Endothelial cell (in vitro differentiated cells): ENCODE data around the gene MGARP. TPM values are rescaled to one million over a fixed set of nuclear protein-coding genes. Genes with fewer than 3 reads are reported as not detected.

ENCODE experiments used
- DNase-seq: peaks from one replicate; pipeline ENCODE4 v3.0.0; 2021; ENCODE audit warnings: low spot score
- H3K27ac Mint-ChIP-seq: one replicate; pipeline ENCODE4 v1.8.0; 2021; ENCODE audit warnings: mixed read lengths, inconsistent platforms; ENCODE audit not compliant: unreplicated experiment
- H3K27me3 Mint-ChIP-seq: one replicate; pipeline ENCODE4 v1.8.0; 2021; ENCODE audit warnings: mild to moderate bottlenecking, moderate library complexity, mixed read lengths, inconsistent platforms; ENCODE audit not compliant: unreplicated experiment
- H3K36me3 Mint-ChIP-seq: one replicate; pipeline ENCODE4 v1.8.0; 2021; ENCODE audit warnings: mild to moderate bottlenecking, low read depth, mixed read lengths, inconsistent platforms; ENCODE audit not compliant: unreplicated experiment
- H3K4me1 Mint-ChIP-seq: one replicate; pipeline ENCODE4 v1.8.0; 2021; ENCODE audit warnings: mild to moderate bottlenecking, mixed read lengths, inconsistent platforms; ENCODE audit not compliant: unreplicated experiment
- H3K4me3 Mint-ChIP-seq: one replicate; pipeline ENCODE4 v1.8.0; 2021; ENCODE audit warnings: mild to moderate bottlenecking, mixed read lengths, inconsistent platforms; ENCODE audit not compliant: unreplicated experiment
- H3K9me3 Mint-ChIP-seq: one replicate; pipeline ENCODE4 v1.8.0; 2021; ENCODE audit warnings: mixed read lengths, inconsistent platforms; ENCODE audit not compliant: unreplicated experiment
- total RNA-seq: library from RNA; stranded (reverse); fragmentation: NEBNext Ultra II Directional; extraction: Animal tissue kit (Norgen Biotek cat#: 25700); gene quantifications from one replicate; pipeline ENCODE4 v1.2.1, GENCODE V29; 2021; ENCODE audit not compliant: unreplicated experiment
- TF ChIP-seq, protein P1 (sequence below): fragments of 200-600 bp; sonication (generic); IDR thresholded peaks from one replicate; pipeline ENCODE4 v1.5.0; 2021; ENCODE audit warnings: antibody characterized with exemption; ENCODE audit not compliant: unreplicated experiment

Gene MGARP
- total RNA-seq, 1 donor from 2014 or later: not detected

GRCh38 chr4:139245590-139245989 is 34.4 kb downstream of the MGARP start:
- H3K4me1 Mint-ChIP-seq: no peaks in the 10 kb centered on the region

DNA sequence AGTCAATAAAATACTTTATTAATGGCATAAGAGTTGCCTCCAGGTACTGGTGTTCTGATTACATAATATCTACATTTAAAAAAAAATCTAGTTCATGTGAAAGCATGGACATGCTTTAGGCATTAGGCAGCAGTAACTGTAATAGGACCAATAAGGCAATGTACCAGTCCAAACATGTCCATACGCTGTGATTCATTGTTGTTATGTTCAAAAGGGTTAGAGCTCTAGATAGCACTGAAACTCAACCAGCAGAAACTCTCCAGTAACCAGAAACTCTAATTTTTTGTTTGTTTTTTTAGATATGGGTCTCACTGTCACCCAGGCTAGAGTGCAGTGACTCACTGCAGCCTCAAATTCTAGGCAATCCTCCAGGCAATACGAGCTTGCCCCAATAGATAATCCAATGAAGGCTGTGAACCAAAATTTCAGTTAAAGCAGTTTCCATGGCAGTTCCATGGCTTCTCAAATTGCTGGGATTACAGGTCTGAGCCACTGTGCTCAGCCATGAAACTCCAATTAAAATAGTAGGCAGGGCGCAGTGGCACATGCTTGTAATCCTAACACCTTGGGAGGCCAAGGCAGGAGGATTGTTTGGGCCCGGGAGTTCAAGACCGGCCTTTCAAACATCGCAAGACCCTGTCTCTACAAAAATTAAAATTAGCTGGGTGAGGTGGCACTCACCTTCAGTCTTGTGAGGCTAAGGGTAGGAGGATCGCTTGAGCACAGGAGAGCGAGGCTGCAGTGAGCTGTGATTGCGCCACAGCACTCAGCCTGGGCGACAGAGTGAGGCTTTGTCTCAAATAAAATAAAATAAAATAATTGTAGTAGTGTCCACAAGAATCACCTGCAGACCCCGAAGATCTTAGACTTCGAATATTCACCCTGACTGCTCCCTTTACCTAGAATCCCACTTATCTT is 36.3 kb downstream of the MGARP start:
- Mint-ChIP-seq H3K4me3 (no peak overlapping the region), H3K27me3 (peaks cover 3% of the 10 kb centered on the region), H3K27ac (no peak overlapping the region), H3K4me1 (no peaks in the 10 kb centered on the region), H3K9me3 (no peaks in the 10 kb centered on the region), H3K36me3 (no peaks in the 10 kb centered on the region)
- TF ChIP-seq, protein P1, sequence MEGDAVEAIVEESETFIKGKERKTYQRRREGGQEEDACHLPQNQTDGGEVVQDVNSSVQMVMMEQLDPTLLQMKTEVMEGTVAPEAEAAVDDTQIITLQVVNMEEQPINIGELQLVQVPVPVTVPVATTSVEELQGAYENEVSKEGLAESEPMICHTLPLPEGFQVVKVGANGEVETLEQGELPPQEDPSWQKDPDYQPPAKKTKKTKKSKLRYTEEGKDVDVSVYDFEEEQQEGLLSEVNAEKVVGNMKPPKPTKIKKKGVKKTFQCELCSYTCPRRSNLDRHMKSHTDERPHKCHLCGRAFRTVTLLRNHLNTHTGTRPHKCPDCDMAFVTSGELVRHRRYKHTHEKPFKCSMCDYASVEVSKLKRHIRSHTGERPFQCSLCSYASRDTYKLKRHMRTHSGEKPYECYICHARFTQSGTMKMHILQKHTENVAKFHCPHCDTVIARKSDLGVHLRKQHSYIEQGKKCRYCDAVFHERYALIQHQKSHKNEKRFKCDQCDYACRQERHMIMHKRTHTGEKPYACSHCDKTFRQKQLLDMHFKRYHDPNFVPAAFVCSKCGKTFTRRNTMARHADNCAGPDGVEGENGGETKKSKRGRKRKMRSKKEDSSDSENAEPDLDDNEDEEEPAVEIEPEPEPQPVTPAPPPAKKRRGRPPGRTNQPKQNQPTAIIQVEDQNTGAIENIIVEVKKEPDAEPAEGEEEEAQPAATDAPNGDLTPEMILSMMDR: no peak
- DNase-seq: no peak

More at GRCh38 chr4:139245590-139245989, 34.4 kb downstream of the MGARP start:
- Mint-ChIP-seq H3K27me3 (peaks cover 3% of the 10 kb centered on the region), H3K9me3 (no peaks in the 10 kb centered on the region), H3K36me3 (no peaks in the 10 kb centered on the region), H3K27ac (no peak overlapping the region), H3K4me3 (no peak overlapping the region)
- no peak for DNase-seq
- TF ChIP-seq, protein P1: no peak

DNA sequence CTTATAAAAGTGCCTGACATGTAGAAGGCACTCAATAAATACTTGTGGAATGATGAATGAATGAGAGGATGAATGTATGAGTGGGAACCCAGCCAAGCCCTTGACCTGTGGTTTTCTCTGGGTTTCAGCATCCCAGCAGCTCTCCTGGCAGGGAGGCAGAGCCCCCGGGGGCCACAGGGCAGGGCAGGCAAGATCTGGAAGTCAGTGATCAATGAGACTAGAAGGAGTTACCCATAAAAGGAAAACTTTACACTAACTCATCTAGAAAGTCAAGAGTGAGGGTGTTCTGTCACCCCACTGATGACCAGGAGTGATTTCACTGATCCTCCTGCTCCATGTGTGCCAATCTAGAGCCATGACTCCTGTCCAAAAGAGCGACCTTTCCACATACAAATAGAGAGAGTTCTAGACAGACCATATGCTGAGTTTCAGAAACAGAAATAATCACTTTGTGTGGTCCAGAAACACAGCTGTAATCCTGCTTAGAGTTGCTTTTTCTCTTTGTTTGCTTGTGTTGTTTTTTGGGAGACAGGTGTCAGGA is 37.4 kb downstream of the MGARP start:
- no peaks in the 10 kb centered on the region for H3K4me1 Mint-ChIP-seq
- TF ChIP-seq, protein P1: no peak
- no peaks in the 10 kb centered on the region for H3K9me3 Mint-ChIP-seq
- peaks cover 1% of the 10 kb centered on the region for H3K27me3 Mint-ChIP-seq
- H3K4me3 Mint-ChIP-seq: no peak overlapping the region
- H3K36me3 Mint-ChIP-seq: no peaks in the 10 kb centered on the region
- no peak for DNase-seq
- H3K27ac Mint-ChIP-seq: no peak overlapping the region

- no peaks in the 10 kb centered on the region for H3K4me1 Mint-ChIP-seq
- TF ChIP-seq, protein P1: no peak
- H3K9me3 Mint-ChIP-seq: no peaks in the 10 kb centered on the region
- H3K27ac Mint-ChIP-seq: no peak overlapping the region
- DNase-seq: no peak
- no peak overlapping the region for H3K4me3 Mint-ChIP-seq
- no peaks in the 10 kb centered on the region for H3K36me3 Mint-ChIP-seq
- peaks cover 1% of the 10 kb centered on the region for H3K27me3 Mint-ChIP-seq
These were observed 38.3 kb downstream of the MGARP start for GRCh38 chr4:139241784-139242151.

GRCh38 chr4:139241086-139241783 is 38.8 kb downstream of the MGARP start:
- no peak for DNase-seq
- Mint-ChIP-seq H3K27ac (no peak overlapping the region), H3K27me3 (peaks cover 1% of the 10 kb centered on the region), H3K36me3 (no peaks in the 10 kb centered on the region), H3K9me3 (no peaks in the 10 kb centered on the region), H3K4me1 (no peaks in the 10 kb centered on the region), H3K4me3 (no peak overlapping the region)
- TF ChIP-seq, protein P1: no peak
